DMS 273 treated with DMSO at 0.1 percent for 48 hours (cell line): ENCODE results near the gene MUC2.

Experiments used
- DNase-seq: peaks from one replicate; lab custom pipeline; 2025; lab: John Stamatoyannopoulos, UW

Gene MUC2

DNA sequence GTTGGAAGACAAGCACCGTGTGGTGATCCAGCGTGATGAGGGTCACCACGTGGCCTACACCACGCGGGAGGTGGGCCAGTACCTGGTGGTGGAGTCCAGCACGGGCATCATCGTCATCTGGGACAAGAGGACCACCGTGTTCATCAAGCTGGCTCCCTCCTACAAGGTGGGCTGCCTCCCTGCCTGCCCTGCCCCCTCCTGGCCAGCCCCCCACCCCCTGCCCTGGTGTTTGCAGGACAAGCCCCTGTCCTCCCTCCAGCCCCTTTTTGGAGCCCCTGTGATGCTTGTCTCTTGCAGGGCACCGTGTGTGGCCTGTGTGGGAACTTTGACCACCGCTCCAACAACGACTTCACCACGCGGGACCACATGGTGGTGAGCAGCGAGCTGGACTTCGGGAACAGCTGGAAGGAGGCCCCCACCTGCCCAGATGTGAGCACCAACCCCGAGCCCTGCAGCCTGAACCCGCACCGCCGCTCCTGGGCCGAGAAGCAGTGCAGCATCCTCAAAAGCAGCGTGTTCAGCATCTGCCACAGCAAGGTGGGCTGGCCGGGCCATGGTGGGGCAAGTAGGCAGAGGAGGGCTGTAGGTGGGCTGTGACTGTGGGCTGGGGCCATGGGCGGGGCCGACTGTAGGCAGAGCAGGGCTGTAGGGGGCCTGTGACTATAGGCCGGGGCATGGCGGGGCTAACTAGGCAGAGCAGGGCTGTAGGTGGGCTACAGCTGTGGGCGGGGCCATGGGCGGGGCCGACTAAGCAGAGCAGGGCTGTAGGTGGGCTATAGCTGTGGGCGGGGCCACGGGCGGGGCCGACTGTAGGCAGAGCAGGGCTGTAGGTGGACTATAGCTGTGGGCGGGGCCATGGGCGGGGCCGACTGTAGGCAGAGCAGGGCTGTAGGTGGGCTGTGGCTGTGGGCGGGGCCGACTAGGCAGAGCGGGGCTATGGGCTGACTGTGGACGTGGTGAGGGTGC, 13.6 kb downstream of the MUC2 start:
- no peak for DNase-seq

DNA sequence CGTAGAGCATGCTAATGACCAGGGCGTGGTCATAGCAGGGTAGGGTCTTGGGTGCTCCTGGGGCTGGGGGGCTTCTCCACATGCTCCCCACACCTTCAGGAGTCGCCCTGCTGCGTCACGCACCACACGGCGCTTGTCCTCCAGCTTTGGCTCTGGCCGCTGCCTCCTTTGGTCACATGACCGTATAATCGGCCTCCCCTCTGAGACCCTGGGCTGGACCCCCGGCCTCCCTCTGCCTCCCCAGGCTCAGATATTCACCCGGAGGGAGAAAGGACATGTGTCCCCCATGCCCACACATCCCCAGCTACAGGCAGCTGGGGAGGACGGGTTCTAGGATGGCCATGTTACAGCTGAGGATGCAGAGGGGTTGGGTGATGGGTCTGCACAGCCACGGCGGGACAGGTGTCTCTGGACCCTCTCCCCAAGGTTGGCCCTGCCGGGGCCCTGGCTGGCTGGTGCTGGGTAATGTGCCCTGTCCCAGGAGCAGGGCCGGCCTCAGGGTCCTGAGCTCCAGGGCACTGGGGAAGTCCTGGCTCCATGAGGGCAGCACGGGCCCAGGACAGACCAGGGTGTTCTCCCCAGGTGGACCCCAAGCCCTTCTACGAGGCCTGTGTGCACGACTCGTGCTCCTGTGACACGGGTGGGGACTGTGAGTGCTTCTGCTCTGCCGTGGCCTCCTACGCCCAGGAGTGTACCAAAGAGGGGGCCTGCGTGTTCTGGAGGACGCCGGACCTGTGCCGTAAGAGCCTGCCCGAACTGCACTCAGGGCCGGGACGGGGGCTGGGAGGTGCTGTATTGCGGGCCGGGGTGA, 14.5 kb downstream of the MUC2 start:
- no peak for DNase-seq

DNA sequence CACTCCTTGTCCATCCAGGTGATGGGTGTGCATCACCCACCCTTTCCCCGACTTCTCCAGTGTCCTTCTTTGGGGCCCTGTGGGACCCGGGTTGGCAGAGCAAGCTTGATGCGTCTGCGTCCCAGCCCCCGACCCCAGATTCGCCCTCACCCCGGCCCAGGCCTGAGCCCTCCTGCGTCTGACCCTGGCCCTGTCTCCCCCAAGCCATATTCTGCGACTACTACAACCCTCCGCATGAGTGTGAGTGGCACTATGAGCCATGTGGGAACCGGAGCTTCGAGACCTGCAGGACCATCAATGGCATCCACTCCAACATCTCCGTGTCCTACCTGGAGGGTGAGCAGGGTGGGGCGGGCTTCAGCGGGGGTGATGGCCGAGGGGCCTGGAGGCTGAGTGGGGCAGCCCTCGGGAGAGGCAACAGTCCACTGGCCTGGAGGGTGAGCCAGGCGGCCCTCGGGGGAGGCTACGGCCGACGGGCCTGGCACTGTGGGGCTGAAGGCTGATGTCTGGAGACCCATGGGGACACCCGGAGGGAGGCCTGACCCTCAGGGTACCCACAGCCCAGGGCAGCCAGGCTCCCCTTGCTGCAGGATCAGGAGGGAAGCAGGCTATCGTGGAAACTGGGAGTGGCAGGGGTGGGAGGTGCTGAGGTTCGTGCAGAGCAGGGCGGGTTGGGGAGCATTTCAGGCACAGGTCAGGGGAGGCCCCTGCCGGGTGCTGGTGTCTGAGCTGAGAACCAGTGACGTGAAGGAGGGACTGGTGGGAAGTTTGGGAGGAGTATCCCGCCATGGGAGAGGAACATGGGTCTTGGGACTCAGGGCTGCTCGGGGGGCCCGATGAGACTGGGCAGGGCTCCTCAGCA, 15.3 kb downstream of the MUC2 start:
- no peak for DNase-seq

DNA sequence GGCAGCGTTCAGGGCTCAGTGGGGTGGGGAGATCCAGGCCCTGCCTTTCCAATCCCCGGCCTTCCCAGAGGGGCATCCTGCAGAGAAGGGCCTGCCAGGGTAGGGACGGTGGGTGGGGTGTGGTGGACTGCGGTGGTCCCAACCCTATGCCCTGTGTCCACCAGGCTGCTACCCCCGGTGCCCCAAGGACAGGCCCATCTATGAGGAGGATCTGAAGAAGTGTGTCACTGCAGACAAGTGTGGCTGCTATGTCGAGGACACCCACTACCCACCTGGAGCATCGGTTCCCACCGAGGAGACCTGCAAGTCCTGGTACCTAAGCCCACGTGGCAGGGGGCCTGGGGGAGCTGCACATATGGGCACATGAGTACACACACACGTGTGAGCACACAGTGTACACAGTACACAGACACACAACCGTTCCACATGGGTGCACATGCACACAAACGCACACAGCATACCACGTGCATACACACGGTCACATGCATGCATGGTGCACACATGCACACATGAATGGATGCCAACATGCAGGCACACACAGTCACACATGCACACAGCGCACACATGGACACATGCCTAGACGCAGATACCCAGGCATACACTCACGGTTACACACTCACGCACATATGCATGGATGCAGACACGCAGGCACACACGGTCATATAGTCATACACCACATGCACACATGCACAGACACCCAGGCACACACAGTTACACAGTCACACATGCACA, 16.1 kb downstream of the MUC2 start:
- DNase-seq: no peak

DNA sequence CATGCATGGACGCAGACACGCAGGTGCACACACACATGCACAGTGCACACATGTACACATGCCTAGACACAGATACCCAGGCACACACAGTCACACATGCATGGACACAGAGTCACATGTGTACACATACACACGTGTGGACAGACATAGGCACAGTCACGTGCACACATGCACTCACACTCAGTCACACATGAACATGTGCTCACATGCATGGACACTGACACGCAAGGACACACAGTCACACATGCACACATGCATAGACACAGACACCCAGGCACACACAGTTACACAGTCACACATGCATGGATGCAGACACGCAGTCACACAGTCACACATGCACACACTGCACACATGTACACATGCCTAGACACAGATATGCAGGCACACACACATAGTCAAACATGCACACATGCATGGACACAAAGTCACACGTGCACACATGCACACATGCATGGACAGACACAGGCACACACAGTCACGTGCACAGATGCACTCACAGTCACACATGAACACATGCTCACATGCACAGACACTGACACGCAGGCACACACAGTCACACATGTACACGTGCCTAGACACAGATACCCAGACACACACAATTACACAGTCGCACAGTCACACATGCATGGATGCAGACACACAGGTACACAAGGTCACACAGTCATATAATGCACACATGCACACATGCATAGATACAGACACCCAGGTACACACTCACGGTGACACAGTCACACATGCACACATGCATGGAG, 16.8 kb downstream of the MUC2 start:
- DNase-seq: no peak

DNA sequence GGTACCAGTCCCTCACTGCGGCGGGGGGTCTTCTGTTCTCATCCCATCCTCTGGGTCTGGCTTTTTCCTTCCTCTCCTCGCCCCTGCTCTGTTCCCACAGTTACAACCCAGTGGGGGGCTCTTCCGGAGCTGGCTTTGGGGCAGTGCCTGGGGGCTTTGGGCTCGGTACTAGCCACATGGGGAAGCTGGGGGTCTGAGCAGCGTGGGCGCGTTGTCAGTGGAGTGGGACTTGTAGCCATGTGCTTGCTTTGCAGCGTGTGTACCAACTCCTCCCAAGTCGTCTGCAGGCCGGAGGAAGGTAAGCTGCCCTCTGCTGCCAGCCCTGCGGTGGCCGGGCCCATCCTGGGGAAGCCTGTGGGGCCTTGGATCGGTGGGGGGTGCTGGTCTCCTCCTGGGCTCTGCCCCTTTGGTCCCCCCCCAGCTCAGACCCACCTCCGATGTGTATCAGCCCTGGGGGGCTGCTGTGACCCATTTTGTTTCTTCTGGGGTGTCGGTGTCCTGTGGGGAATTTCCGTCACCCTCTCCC, 17.5 kb downstream of the MUC2 start:
- no peak for DNase-seq

DNA sequence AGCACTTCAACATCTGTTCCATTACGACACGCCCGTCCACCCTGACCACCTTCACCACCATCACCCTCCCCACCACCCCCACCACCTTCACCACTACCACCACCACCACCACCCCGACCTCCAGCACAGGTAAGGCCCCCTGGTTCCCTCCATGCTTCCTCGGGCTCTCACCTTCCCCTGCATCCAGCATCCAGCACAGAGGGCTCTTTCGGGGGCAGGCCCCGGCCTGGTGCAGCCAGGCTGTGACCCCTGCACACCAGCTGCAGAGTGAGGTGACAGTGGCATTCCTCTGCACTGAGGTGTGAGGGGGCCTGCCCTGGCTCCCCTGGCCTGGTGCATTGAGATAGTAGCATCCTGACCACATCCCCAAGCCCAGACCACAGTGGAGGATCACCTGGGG, 18.2 kb downstream of the MUC2 start:
- DNase-seq: no peak

DNA sequence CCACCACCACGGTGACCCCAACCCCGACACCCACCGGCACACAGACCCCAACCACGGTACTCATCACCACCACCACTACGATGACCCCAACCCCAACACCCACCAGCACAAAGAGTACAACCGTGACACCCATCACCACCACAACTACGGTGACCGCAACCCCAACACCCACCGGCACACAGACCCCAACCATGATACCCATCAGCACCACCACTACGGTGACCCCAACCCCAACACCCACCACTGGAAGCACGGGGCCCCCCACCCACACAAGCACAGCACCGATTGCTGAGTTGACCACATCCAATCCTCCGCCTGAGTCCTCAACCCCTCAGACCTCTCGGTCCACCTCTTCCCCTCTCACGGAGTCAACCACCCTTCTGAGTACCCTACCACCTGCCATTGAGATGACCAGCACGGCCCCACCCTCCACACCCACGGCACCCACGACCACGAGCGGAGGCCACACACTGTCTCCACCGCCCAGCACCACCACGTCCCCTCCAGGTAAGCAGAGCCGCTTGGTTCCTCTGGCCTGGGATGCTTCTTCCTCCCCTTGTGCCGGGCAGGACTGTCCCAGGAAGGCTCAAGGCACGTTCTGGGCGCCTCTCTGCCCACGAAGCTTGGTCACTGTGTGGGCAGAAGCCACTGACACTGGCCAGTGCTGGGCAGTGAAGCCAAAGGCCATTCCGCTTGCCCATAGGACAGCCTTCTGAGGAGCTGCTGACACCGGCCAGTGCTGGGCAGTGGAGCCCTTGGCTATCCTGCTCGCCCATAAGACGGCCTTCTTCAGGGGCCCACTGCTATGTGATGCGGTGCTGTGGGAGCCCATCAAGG, 25.1 kb downstream of the MUC2 start:
- no peak for DNase-seq

DNA sequence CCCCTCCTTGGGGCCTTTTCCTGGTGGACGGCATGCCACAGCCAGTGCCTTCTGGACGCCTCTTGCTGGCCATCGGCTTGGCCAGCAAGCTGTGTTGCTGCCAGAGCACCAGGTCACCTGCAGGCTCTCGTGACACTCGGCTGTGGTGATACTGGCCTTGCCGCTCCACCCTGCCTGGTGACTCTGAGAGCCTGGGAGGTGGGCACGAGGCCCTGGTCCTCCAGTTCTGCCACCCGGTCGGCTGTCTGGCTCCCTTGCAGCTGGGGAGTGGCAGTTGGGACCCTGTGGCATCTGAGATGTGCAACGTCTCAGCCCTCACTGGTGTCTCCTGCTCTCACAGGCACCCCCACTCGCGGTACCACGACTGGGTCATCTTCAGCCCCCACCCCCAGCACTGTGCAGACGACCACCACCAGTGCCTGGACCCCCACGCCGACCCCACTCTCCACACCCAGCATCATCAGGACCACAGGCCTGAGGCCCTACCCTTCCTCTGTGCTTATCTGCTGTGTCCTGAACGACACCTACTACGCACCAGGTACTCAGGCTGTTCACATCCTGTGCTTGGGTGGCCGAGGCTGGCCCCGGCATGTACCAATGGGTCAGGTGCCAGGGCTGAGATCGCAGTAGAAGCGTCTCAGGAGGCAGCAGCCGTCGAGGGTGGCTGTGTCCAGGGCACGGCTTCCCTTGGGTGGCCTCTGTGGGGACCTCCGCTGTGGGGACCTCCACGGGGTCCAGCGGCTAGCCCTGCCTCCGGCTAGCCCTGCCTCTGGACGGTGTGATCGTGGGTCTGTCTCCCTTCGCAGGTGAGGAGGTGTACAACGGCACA, 26.0 kb downstream of the MUC2 start:
- no peak for DNase-seq

DNA sequence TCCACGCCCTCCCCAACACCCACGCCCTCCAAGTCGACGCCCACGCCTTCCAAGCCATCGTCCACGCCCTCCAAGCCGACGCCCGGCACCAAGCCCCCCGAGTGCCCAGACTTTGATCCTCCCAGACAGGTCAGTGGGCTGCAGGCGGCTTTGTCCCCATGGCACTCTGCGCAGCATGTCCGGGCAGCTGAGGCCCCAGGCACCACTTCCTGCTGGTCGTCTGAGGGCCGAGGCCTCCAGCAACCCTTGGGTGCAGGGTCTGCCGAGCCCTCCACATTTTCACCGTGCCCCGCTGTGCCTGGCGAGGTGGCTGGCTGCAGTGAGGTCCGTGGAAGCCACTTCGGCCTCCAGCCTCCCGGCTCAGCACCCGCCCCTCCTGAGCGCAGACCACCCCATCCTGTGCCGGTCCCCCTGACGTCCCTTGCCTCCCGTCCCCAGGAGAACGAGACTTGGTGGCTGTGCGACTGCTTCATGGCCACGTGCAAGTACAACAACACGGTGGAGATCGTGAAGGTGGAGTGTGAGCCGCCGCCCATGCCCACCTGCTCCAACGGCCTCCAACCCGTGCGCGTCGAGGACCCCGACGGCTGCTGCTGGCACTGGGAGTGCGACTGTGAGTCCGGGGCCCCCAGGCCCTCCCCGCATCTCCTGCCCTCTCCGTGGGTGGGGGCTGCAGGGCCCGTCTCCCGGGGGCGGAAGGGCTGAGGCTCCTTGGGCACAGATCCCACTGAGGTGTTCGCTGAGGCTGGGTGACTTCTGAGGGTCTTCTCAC, 26.8 kb downstream of the MUC2 start:
- no peak for DNase-seq

DNA sequence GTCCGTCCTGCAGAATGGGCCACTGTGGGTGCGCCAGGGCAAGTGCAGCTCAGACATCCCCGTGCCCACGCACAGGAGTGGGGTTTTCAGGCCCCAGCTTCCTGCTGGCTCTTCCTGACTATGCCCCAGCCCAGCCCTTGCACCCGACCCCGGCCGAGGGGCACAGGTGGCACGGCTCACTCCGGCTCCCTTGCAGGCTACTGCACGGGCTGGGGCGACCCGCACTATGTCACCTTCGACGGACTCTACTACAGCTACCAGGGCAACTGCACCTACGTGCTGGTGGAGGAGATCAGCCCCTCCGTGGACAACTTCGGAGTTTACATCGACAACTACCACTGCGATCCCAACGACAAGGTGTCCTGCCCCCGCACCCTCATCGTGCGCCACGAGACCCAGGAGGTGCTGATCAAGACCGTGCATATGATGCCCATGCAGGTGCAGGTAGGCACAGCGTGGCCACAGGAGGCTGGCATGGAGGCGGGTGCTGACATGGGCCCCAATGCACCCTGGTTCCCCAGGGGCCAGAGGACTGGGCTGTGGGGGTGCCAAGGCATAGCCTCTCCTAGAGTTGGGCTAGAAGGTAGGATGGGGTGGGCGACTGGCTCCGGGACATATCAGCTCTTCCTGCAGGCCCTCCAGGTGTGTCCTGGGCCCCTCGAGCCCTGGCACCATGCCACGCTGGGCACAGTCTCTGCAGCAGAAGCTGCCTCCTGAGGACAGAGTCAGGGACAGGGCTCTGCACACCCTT, 27.7 kb downstream of the MUC2 start:
- no peak for DNase-seq

DNA sequence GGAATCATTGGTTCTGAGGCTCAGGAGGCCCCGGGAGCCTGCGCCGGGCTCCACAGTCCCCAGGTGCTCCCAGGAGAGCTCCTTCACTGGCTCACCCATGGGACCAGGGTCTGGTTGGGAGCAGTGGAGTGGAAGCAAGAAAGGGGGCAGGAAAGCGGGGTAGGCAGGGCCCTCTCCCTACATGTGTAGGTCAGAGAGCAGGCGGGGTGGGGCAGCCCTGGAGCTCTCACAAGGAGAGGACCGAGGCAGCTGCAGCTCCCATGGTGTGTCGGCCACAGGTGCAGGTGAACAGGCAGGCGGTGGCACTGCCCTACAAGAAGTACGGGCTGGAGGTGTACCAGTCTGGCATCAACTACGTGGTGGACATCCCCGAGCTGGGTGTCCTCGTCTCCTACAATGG, 28.3 kb downstream of the MUC2 start:
- DNase-seq: no peak

DNA sequence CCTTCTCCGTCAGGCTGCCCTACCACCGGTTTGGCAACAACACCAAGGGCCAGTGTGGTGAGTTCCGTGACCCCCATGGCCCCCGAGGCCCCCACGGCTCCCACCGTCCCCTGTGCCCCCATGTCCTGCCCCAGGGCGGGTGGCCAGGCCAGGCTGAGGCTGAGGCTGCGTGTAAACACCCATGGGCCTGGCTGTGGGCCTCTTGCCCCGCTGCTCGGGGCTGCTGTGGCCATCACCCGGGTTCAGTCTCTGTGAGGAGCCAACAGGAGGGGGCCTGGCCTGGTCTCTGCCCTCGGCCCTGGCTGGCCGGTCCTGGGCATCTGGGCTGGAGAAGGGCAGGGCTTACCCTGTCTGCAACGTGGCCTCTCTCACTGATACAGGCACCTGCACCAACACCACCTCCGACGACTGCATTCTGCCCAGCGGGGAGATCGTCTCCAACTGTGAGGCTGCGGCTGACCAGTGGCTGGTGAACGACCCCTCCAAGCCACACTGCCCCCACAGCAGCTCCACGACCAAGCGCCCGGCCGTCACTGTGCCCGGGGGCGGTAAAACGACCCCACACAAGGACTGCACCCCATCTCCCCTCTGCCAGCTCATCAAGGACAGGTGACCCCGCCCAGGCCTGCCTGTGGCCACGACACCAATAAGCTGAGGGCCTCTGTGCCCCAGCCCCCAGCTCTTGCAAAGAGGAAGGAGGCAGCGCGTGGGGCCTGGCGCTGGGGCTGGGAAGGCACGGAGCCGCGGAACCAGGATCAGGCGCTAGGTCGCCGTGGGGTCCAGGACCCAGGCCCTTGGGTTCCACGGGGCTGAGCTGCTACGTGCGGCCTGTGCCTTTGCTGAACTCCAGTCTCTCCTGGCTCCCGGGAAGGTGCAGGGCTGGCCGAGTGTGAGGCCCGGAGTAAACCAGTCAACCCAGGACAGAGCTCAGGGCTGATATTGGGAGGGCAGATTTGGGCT, 29.0 kb downstream of the MUC2 start:
- no peak for DNase-seq

DNA sequence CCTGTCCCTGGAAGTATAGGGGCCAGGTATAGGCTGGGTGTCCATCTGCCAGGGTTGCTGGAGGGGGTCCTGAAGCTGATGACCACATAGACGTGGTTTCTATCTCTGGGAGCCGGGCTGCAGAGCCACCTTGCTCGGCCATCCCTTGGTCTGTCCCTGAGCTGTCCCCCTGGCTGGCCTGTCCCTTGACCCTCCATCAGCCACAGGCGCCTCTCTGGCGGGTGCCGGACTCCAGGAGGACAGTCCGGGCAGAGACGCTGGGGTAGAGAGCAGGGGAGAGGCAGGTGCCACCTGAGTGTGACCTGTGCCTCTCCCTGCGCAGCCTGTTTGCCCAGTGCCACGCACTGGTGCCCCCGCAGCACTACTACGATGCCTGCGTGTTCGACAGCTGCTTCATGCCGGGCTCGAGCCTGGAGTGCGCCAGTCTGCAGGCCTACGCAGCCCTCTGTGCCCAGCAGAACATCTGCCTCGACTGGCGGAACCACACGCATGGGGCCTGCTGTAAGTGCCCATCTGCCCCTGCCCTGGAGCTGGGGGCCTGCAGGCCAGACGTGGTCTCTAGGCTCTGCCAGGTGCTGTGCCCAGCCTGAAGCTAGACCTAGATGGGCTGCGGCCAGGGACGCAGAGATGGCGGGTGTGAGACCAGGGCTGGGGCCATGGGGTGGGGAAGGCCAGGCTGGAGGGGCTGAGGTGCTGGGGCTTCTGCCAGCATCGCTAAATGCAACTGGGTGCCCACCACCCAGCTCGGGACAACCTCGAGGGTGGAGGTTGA, 29.9 kb downstream of the MUC2 start:
- DNase-seq: no peak

DNA sequence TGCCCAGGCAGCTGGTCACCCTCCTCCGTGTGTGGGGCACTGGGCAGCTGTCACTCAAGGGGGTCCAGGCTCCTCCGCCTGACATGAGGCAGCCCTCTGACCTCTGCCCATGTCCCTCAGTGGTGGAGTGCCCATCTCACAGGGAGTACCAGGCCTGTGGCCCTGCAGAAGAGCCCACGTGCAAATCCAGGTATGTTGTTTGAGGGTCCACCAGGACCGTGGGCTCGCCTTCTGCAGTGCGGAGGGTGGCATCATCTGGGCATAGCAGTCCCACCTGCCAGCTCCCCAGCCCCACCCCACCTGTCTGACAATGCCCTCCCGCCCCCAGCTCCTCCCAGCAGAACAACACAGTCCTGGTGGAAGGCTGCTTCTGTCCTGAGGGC, 30.5 kb downstream of the MUC2 start:
- DNase-seq: no peak
